Adrenal gland (tissue), 5 donors: ENCODE results near the gene PRELID1.

Experiments
- CTCF ChIP-seq, 6 experiments: fragments of 450-650 bp in 4 of 6; fragments of 200-600 bp in 2 of 6; sonication (generic) in 1 of 6; IDR thresholded peaks; 1 replicate in 5 of 6; 2 replicates in 1 of 6; pipeline versions ENCODE4 v1.5.1 to v1.8.0; 2016 to 2021; ENCODE audit warnings: antibody characterized with exemption in 6 of 6, mild to moderate bottlenecking in 2 of 6, moderate library complexity in 1 of 6
- POLR2A ChIP-seq, 2 donors: fragments of 450-650 bp; IDR thresholded peaks; one replicate each; pipeline ENCODE4 v1.6.1; 2017; ENCODE audit warnings: antibody characterized with exemption in 2 of 2, mild to moderate bottlenecking in 2 of 2, moderate library complexity in 1 of 2
- donor health status: DM: no; HTN: no; CAD: no.

DNA sequence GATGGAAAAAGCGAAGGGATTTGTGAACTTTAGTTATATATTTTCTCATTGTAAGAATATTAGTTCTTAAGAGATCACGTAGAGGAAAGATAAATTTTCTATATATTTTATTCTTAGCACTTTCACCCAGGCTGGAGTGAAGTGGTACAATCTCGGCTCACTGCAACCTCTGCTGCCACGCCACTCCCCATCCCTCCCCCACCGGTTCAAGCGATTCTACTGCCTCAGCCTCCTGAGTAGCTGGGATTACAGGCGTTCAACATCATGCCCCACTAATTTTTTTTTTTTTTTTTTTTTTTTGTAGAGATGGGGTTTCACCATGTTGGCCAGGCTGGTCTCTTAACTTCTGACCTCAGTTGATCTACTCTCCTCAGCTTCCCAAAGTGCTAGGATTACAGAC, 42.6 kb upstream of the PRELID1 start:
- TF ChIP-seq CTCF (IDR thresholded peaks at IDR 0.05) (no peak), POLR2A (IDR thresholded peaks at IDR 0.05) (no peak)
